Upper lobe of left lung (tissue), 4 donors: ENCODE measurements around the gene SEMA3A.

Experiments used
- CTCF ChIP-seq, 6 experiments: fragments of 450-650 bp in 4 of 6; fragments of 200-600 bp in 2 of 6; sonication (generic) in 2 of 6; IDR thresholded peaks; one replicate each; pipeline ENCODE4 v1.5.1; 2016 to 2019; ENCODE audit warnings: antibody characterized with exemption in 6 of 6
- EP300 ChIP-seq, 4 donors: sonication (generic); formaldehyde crosslinking; IDR thresholded peaks; one replicate each; pipeline ENCODE4 v1.5.1; 2017; ENCODE audit warnings: antibody characterized with exemption in 4 of 4, control low read depth in 2 of 4
- POLR2A ChIP-seq, 4 donors: fragments of 450-650 bp; IDR thresholded peaks; one replicate each; pipeline ENCODE4 v1.5.1; 2016 to 2017; ENCODE audit warnings: antibody characterized with exemption in 4 of 4, mild to moderate bottlenecking in 2 of 4
- POLR2AphosphoS5 ChIP-seq, 2 donors: sonication (generic); formaldehyde crosslinking; IDR thresholded peaks; one replicate each; pipeline ENCODE4 v1.5.1; 2017; ENCODE audit warnings: antibody characterized with exemption in 2 of 2

GRCh38 chr7:83984076-83984475 is 210.5 kb downstream of the SEMA3A start:
- TF ChIP-seq EP300 (IDR thresholded peaks at IDR 0.05): no peak
- no peak for TF ChIP-seq POLR2A (IDR thresholded peaks at IDR 0.05)
- TF ChIP-seq CTCF (IDR thresholded peaks at IDR 0.05): no peak
- TF ChIP-seq POLR2AphosphoS5 (IDR thresholded peaks at IDR 0.05): no peak
